Mesenchymal stem cell (in vitro differentiated cells and primary cell): ENCODE measurements around the gene DHX8.
"Not testable (repeated sequence)": the region's sequence is repeated elsewhere in the genome, so short reads cannot be mapped to it uniquely, and the experiment has no call there.

Experiments used
- DNase-seq: peaks from one replicate; pipeline ENCODE4 v3.0.0-alpha.2; 2013
- H2AFZ ChIP-seq: one replicate; pipeline ENCODE4 v1.6.1; 2013; ENCODE audit warnings: low read depth, mild to moderate bottlenecking, control low read depth, inconsistent platforms, low read length, moderate library complexity
- H2AK5ac ChIP-seq: 2 replicates; pipeline ENCODE4 v1.6.1; 2013; ENCODE audit warnings: low read length, moderate library complexity, mild to moderate bottlenecking, inconsistent platforms; ENCODE audit not compliant: severe bottlenecking
- H2BK120ac ChIP-seq: one replicate; pipeline ENCODE4 v1.6.1; 2013; ENCODE audit warnings: low read depth, mild to moderate bottlenecking, inconsistent platforms, low read length, moderate library complexity
- H2BK12ac ChIP-seq, 2 experiments: one replicate each; pipeline ENCODE4 v1.6.1; 2013; ENCODE audit warnings: inconsistent platforms in 2 of 2, low read length in 2 of 2, mild to moderate bottlenecking in 2 of 2, moderate library complexity in 2 of 2, control low read depth in 1 of 2
- H2BK15ac ChIP-seq: one replicate; pipeline ENCODE4 v1.6.1; 2013; ENCODE audit warnings: mild to moderate bottlenecking, low read depth, inconsistent platforms; ENCODE audit not compliant: poor library complexity, severe bottlenecking
- H2BK5ac ChIP-seq: 2 replicates; pipeline ENCODE4 v1.6.1; 2013; ENCODE audit warnings: low read depth, mild to moderate bottlenecking, low read length, control low read depth, inconsistent platforms; ENCODE audit not compliant: poor library complexity, severe bottlenecking
- H3K14ac ChIP-seq, 2 experiments: one replicate each; pipeline ENCODE4 v1.6.1; 2013; ENCODE audit warnings: inconsistent platforms in 2 of 2, low read length in 2 of 2, control low read depth in 1 of 2, mild to moderate bottlenecking in 1 of 2, moderate library complexity in 1 of 2
- H3K18ac ChIP-seq, 2 experiments: one replicate each; pipeline ENCODE4 v1.6.1; 2013; ENCODE audit warnings: inconsistent platforms in 2 of 2, low read length in 2 of 2, control low read depth in 1 of 2, low read depth in 1 of 2, mild to moderate bottlenecking in 1 of 2
- H3K23ac ChIP-seq, 2 experiments: one replicate each; pipeline ENCODE4 v1.6.1; 2013; ENCODE audit warnings: inconsistent platforms in 2 of 2, low read length in 2 of 2, mild to moderate bottlenecking in 2 of 2, moderate library complexity in 2 of 2, control low read depth in 1 of 2
- H3K27ac ChIP-seq: 2 replicates; pipeline ENCODE4 v1.5.1; 2013; ENCODE audit warnings: mild to moderate bottlenecking, moderate library complexity, low read length, control low read depth, inconsistent platforms; ENCODE audit not compliant: poor library complexity, severe bottlenecking
- H3K27me3 ChIP-seq, 2 experiments: 2 replicates each; pipeline versions ENCODE4 v1.6.1 to v1.7.0; 2013; ENCODE audit warnings: low read length in 2 of 2, mild to moderate bottlenecking in 2 of 2, moderate library complexity in 2 of 2, control low read depth in 1 of 2, inconsistent platforms in 1 of 2; ENCODE audit not compliant: control insufficient read depth in 1 of 2, insufficient read depth in 1 of 2
- H3K36me3 ChIP-seq, 2 experiments: 2 replicates each; pipeline versions ENCODE4 v1.6.1 to v1.7.0; 2013; ENCODE audit warnings: low read length in 2 of 2, control low read depth in 1 of 2, inconsistent platforms in 1 of 2, low read depth in 1 of 2, mild to moderate bottlenecking in 1 of 2; ENCODE audit not compliant: insufficient read depth in 2 of 2, control insufficient read depth in 1 of 2
- H3K4ac ChIP-seq, 2 experiments: one replicate each; pipeline ENCODE4 v1.6.1; 2013; ENCODE audit warnings: inconsistent platforms in 2 of 2, low read length in 2 of 2, mild to moderate bottlenecking in 2 of 2, moderate library complexity in 2 of 2, control low read depth in 1 of 2, low read depth in 1 of 2
- H3K4me1 ChIP-seq: 2 replicates; pipeline ENCODE4 v1.6.1; 2013; ENCODE audit warnings: low read depth, low read length, control low read depth; ENCODE audit not compliant: control insufficient read depth, insufficient read depth
- H3K4me2 ChIP-seq: 2 replicates; pipeline ENCODE4 v1.6.1; 2013; ENCODE audit warnings: low read length, mild to moderate bottlenecking, inconsistent platforms; ENCODE audit not compliant: poor library complexity, severe bottlenecking
- H3K4me3 ChIP-seq, 2 experiments: 2 replicates each; pipeline versions ENCODE4 v1.5.1 to v1.7.0; 2013; ENCODE audit warnings: low read length in 2 of 2, mild to moderate bottlenecking in 2 of 2, control low read depth in 1 of 2, low read depth in 1 of 2; ENCODE audit not compliant: insufficient read depth in 1 of 2
- H3K79me1 ChIP-seq: replicated peaks from 2 replicates; pipeline ENCODE4 v1.6.1; 2013; ENCODE audit warnings: mild to moderate bottlenecking, control low read depth, low read length, inconsistent platforms; ENCODE audit not compliant: poor library complexity, severe bottlenecking
- H3K9ac ChIP-seq: 2 replicates; pipeline ENCODE4 v1.7.0; 2013; ENCODE audit warnings: mild to moderate bottlenecking, low read length, moderate library complexity
- H3K9me3 ChIP-seq: 2 replicates; pipeline ENCODE4 v1.7.0; 2013; ENCODE audit warnings: mild to moderate bottlenecking, low read length; ENCODE audit not compliant: control insufficient read depth
- H4K8ac ChIP-seq: one replicate; pipeline ENCODE4 v1.6.1; 2013; ENCODE audit warnings: inconsistent platforms, mild to moderate bottlenecking, low read length, moderate library complexity
- H4K91ac ChIP-seq: one replicate; pipeline ENCODE4 v1.6.1; 2013; ENCODE audit warnings: mild to moderate bottlenecking, low read length, inconsistent platforms
- WGBS: methylation state at CpG from one replicate; pipeline ENCODE4 v1.1.7; 2013; ENCODE audit warnings: mixed read lengths; 5-methylcytosine and 5-hydroxymethylcytosine counted together

The DHX8 gene

GRCh38 chr17:43461185-43461584, 22.6 kb upstream of the DHX8 start:
- H3K79me1 ChIP-seq: no peaks in the 10 kb centered on the region

DNA sequence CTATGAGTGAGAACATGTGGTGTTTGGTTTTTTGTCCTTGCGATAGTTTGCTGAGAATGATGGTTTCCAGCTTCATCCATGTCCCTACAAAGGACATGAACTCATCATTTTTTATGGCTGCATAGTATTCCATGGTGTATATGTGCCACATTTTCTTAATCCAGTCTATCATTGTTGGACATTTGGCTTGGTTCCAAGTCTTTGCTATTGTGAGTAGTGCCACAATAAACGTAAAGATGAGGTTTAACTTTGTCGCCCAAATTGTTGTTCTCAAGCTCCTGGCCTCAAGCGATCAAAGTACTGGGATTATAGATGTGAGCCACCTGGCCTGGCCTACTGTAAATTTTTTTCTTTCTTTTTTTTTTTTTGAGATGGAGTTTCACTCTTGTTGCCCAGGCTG, 21.2 kb upstream of the DHX8 start:
- not testable (repeated sequence) for H2AK5ac ChIP-seq, H2BK15ac ChIP-seq

More at GRCh38 chr17:43461185-43461584, 22.6 kb upstream of the DHX8 start:
- no peak overlapping the region for H3K23ac ChIP-seq
- H4K8ac ChIP-seq: no peak overlapping the region
- H3K4me1 ChIP-seq: peaks cover 7% of the 10 kb centered on the region
- no peaks in the 10 kb centered on the region for H3K9me3 ChIP-seq
- no peak overlapping the region for H2BK120ac ChIP-seq
- H3K4ac ChIP-seq: no peak overlapping the region
- H3K4me3 ChIP-seq: no peak overlapping the region
- H3K27me3 ChIP-seq: no peaks in the 10 kb centered on the region
- no peak overlapping the region for H3K18ac ChIP-seq
- no peak overlapping the region for H3K4me2 ChIP-seq
- H2BK12ac ChIP-seq: no peak overlapping the region
- DNase-seq: no peak
- H3K27ac ChIP-seq: no peak overlapping the region
- no peaks in the 10 kb centered on the region for H3K36me3 ChIP-seq
- H2BK5ac ChIP-seq: no peak overlapping the region
- H4K91ac ChIP-seq: no peak overlapping the region
- no peak overlapping the region for H3K14ac ChIP-seq
- no peak overlapping the region for H2AFZ ChIP-seq
- WGBS: no CpG with 5 or more reads among the region's 1 CpG
- no peak overlapping the region for H3K9ac ChIP-seq
- no peak overlapping the region for H2AK5ac ChIP-seq
- no peak overlapping the region for H2BK15ac ChIP-seq

DNA sequence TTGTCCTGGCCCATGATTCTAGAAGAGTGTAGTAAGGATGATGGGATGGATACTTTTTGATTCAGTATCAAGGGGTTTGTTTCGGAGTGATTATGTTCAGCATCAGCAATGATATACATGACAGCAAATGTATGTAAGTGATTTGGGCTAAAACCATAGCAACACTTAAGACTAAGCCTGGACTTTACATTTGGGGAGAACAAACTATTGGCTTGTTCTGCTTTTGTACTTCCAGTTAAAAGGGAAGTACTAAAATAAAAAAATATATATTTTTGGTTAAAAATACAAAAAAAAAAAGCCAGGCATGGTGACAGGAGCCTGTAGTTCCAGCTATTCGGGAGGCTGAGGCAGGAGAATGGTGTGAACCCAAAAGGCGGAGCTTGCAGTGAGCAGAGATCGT, 20.5 kb upstream of the DHX8 start:
- H2AK5ac ChIP-seq: no peak overlapping the region
- no peak overlapping the region for H2AFZ ChIP-seq
- H2BK5ac ChIP-seq: no peak overlapping the region
- H3K18ac ChIP-seq: no peak overlapping the region
- no peaks in the 10 kb centered on the region for H3K79me1 ChIP-seq
- H4K91ac ChIP-seq: no peak overlapping the region
- no peaks in the 10 kb centered on the region for H3K36me3 ChIP-seq
- no peak overlapping the region for H3K23ac ChIP-seq
- H4K8ac ChIP-seq: no peak overlapping the region
- no peak overlapping the region for H3K4ac ChIP-seq
- no peaks in the 10 kb centered on the region for H3K9me3 ChIP-seq
- H3K14ac ChIP-seq: no peak overlapping the region
- no peak overlapping the region for H3K4me3 ChIP-seq
- H2BK12ac ChIP-seq: no peak overlapping the region
- no peak overlapping the region for H3K27ac ChIP-seq
- peaks cover 10% of the 10 kb centered on the region for H3K4me1 ChIP-seq
- DNase-seq: no peak
- H3K27me3 ChIP-seq: no peaks in the 10 kb centered on the region
- no peak overlapping the region for H2BK120ac ChIP-seq
- WGBS: 94% methylated on average over 4 of the region's 4 CpGs
- no peak overlapping the region for H3K4me2 ChIP-seq
- no peak overlapping the region for H3K9ac ChIP-seq
- H2BK15ac ChIP-seq: no peak overlapping the region

More for the DNA sequence above, 21.2 kb upstream of the DHX8 start:
- not testable (repeated sequence) for H3K4me1 ChIP-seq, H3K36me3 ChIP-seq, H2BK12ac ChIP-seq, H3K27me3 ChIP-seq, H3K18ac ChIP-seq, DNase-seq, H3K4me2 ChIP-seq, H4K91ac ChIP-seq, H3K14ac ChIP-seq, H3K9ac ChIP-seq, H3K27ac ChIP-seq, H2AFZ ChIP-seq, H3K9me3 ChIP-seq, H3K4me3 ChIP-seq, H2BK5ac ChIP-seq, H3K4ac ChIP-seq, H3K23ac ChIP-seq, H2BK120ac ChIP-seq, H3K79me1 ChIP-seq, H4K8ac ChIP-seq
- 96% methylated on average over 3 of the region's 4 CpGs for WGBS

DNA sequence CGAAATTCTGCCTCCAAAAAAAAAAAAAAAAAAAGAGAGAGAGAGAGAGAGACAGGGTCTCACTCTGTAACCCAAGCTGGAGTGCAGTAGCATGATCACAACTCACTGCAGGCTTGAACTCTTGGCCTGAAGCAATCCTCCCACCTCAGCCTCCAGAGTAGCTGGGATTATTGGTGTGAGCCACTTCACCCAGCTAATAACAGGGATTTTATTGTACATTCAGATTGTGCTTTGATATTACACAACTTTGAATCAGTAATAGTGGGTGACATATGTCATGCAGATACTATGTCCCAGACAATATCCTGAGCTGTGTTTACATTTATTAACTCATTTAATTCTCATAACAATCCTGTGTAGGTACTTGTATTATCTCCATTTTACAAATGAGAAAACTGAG, 19.7 kb upstream of the DHX8 start:
- H3K27ac ChIP-seq: no peak overlapping the region
- H3K18ac ChIP-seq: no peak overlapping the region
- 82% methylated on average over 1 of the region's 1 CpG for WGBS
- H2BK12ac ChIP-seq: no peak overlapping the region
- H3K36me3 ChIP-seq: no peaks in the 10 kb centered on the region
- no peak overlapping the region for H3K14ac ChIP-seq
- no peak overlapping the region for H3K4me2 ChIP-seq
- no peak overlapping the region for H3K4me3 ChIP-seq
- no peak overlapping the region for H2AK5ac ChIP-seq
- H3K4me1 ChIP-seq: peaks cover 14% of the 10 kb centered on the region
- H2BK120ac ChIP-seq: no peak overlapping the region
- no peak overlapping the region for H3K4ac ChIP-seq
- no peak overlapping the region for H4K8ac ChIP-seq
- no peaks in the 10 kb centered on the region for H3K9me3 ChIP-seq
- no peaks in the 10 kb centered on the region for H3K27me3 ChIP-seq
- H3K9ac ChIP-seq: no peak overlapping the region
- no peak overlapping the region for H4K91ac ChIP-seq
- no peaks in the 10 kb centered on the region for H3K79me1 ChIP-seq
- no peak overlapping the region for H3K23ac ChIP-seq
- H2BK5ac ChIP-seq: no peak overlapping the region
- H2AFZ ChIP-seq: no peak overlapping the region
- no peak for DNase-seq
- no peak overlapping the region for H2BK15ac ChIP-seq
